MV-4-11 (cell line): ENCODE data around the gene MRPS34.
"Not testable (repeated sequence)": the region's sequence is repeated elsewhere in the genome, so short reads cannot be mapped to it uniquely, and the experiment has no call there.

Experiments used
- DNase-seq: peaks from one replicate; lab custom pipeline; 2025; lab: John Stamatoyannopoulos, UW

The MRPS34 gene

GRCh38 chr16:1772908-1773702 lies at the start of gene MRPS34:
Gene MRPS34, minus strand, starts transcription at chr16:1773134. Its CDS starts 15 bp downstream, at chr16:1773119.
- peak; percentile 67 for DNase-seq

GRCh38 chr16:1821861-1822611 lies 49.1 kb upstream of the MRPS34 start:
- no peak for DNase-seq

- DNase-seq = no peak
Measured at GRCh38 chr16:1820946-1821290, 48.0 kb upstream of the MRPS34 start.

GRCh38 chr16:1820096-1820945 lies 47.4 kb upstream of the MRPS34 start:
- no peak for DNase-seq

- DNase-seq = no peak
Measured at GRCh38 chr16:1819611-1820010, 46.7 kb upstream of the MRPS34 start.

GRCh38 chr16:1818873-1819525 lies 46.1 kb upstream of the MRPS34 start:
- no peak for DNase-seq

GRCh38 chr16:1818204-1818872 lies 45.4 kb upstream of the MRPS34 start:
- DNase-seq = no peak

GRCh38 chr16:1817716-1818115 lies 44.8 kb upstream of the MRPS34 start:
- no peak for DNase-seq

- DNase-seq = no peak
Measured at GRCh38 chr16:1817276-1817589, 44.3 kb upstream of the MRPS34 start.

- no peak for DNase-seq
Measured at GRCh38 chr16:1816396-1817275, 43.7 kb upstream of the MRPS34 start.

GRCh38 chr16:1815461-1815860 lies 42.5 kb upstream of the MRPS34 start:
- DNase-seq = no peak

GRCh38 chr16:1812732-1813163 lies 39.8 kb upstream of the MRPS34 start:
- DNase-seq = no peak

- no peak for DNase-seq
Measured at GRCh38 chr16:1810536-1810935, 37.6 kb upstream of the MRPS34 start.

- DNase-seq = no peak
Measured at GRCh38 chr16:1810106-1810505, 37.2 kb upstream of the MRPS34 start.

- no peak for DNase-seq
Measured at GRCh38 chr16:1809281-1809801, 36.4 kb upstream of the MRPS34 start.

GRCh38 chr16:1808691-1809090 lies 35.8 kb upstream of the MRPS34 start:
- no peak for DNase-seq

- no peak for DNase-seq
Measured at GRCh38 chr16:1807626-1808025, 34.7 kb upstream of the MRPS34 start.

- DNase-seq = no peak
Measured at GRCh38 chr16:1800701-1801100, 27.8 kb upstream of the MRPS34 start.

- DNase-seq = not testable (repeated sequence)
Measured at GRCh38 chr16:1799263-1799662, 26.3 kb upstream of the MRPS34 start.
